Activated T-cell treated with anti-CD3 and anti-CD28 coated beads for 1 hour (primary cell): ENCODE measurements around the gene SH3TC2.
"Not testable (repeated sequence)": the region's sequence is repeated elsewhere in the genome, so short reads cannot be mapped to it uniquely, and the experiment has no call there.

ENCODE experiments used
- DNase-seq: peaks from one replicate; pipeline ENCODE4 v3.0.0-alpha.2; 2020; ENCODE audit warnings: low read depth

The SH3TC2 gene

GRCh38 chr5:149063017-149063687, at the start of gene SH3TC2:
Gene SH3TC2 (minus strand): TSS chr5:149063062. CDS start chr5:149063022, 40 bp downstream.
- no peak for DNase-seq

GRCh38 chr5:149110406-149110805, 47.5 kb upstream of the SH3TC2 start:
- DNase-seq: no peak

- DNase-seq: no peak
These were observed 45.9 kb upstream of the SH3TC2 start for GRCh38 chr5:149108651-149109280.

GRCh38 chr5:149100331-149100730, 37.5 kb upstream of the SH3TC2 start:
- DNase-seq: no peak

GRCh38 chr5:149099920-149100319, 37.1 kb upstream of the SH3TC2 start:
- no peak for DNase-seq

GRCh38 chr5:149094996-149095395, 32.1 kb upstream of the SH3TC2 start:
- DNase-seq: no peak

GRCh38 chr5:149093625-149094024, 30.8 kb upstream of the SH3TC2 start:
- no peak for DNase-seq

GRCh38 chr5:149089796-149090195, 26.9 kb upstream of the SH3TC2 start:
- DNase-seq: no peak

- DNase-seq: no peak
These were observed 25.8 kb upstream of the SH3TC2 start for GRCh38 chr5:149088686-149089085.

GRCh38 chr5:149083846-149084245, 21.0 kb upstream of the SH3TC2 start:
- DNase-seq: no peak

- no peak for DNase-seq
These were observed 19.4 kb upstream of the SH3TC2 start for GRCh38 chr5:149082271-149082670.

- DNase-seq: no peak
These were observed 17.4 kb upstream of the SH3TC2 start for GRCh38 chr5:149080294-149080693.

GRCh38 chr5:149079883-149080282, 17.0 kb upstream of the SH3TC2 start:
- no peak for DNase-seq

- DNase-seq: not testable (repeated sequence)
These were observed 11.2 kb upstream of the SH3TC2 start for GRCh38 chr5:149074071-149074470.

- no peak for DNase-seq
These were observed 10.4 kb upstream of the SH3TC2 start for GRCh38 chr5:149073213-149073612.

- no peak for DNase-seq
These were observed 9.9 kb upstream of the SH3TC2 start for GRCh38 chr5:149072791-149073190.

GRCh38 chr5:149072376-149072775, 9.5 kb upstream of the SH3TC2 start:
- no peak for DNase-seq

- DNase-seq: no peak
These were observed 8.9 kb upstream of the SH3TC2 start for GRCh38 chr5:149071756-149072155.

- no peak for DNase-seq
These were observed 8.4 kb upstream of the SH3TC2 start for GRCh38 chr5:149071216-149071615.

- no peak for DNase-seq
These were observed 6.8 kb upstream of the SH3TC2 start for GRCh38 chr5:149069711-149070110.

- DNase-seq: no peak
These were observed 1.1 kb upstream of the SH3TC2 start for GRCh38 chr5:149063896-149064478.

- DNase-seq: no peak
These were observed 368 bp downstream of the SH3TC2 start for GRCh38 chr5:149062371-149063016.

- DNase-seq: no peak
These were observed 1.5 kb downstream of the SH3TC2 start for GRCh38 chr5:149061341-149061740.
